ENCODE results near the gene PRLHR.

PRLHR gene

GRCh38 chr10:118586911-118587310 lies 8.5 kb downstream of the PRLHR start:
- DNase-seq, result no peak

GRCh38 chr10:118585794-118586193 lies 9.7 kb downstream of the PRLHR start:
- DNase-seq, result no peak

- DNase-seq, result no peak
Measured at GRCh38 chr10:118585234-118585633, 10.2 kb downstream of the PRLHR start.

- DNase-seq, result no peak
Measured at GRCh38 chr10:118584181-118584954, 11.1 kb downstream of the PRLHR start.

GRCh38 chr10:118583611-118584010 lies 11.8 kb downstream of the PRLHR start:
- DNase-seq, result no peak

GRCh38 chr10:118582511-118582910 lies 12.9 kb downstream of the PRLHR start:
- DNase-seq, result no peak

- no peak for DNase-seq
Measured at GRCh38 chr10:118581340-118581739, 14.1 kb downstream of the PRLHR start.

GRCh38 chr10:118580702-118581101 lies 14.7 kb downstream of the PRLHR start:
- DNase-seq, result no peak

- no peak for DNase-seq
Measured at GRCh38 chr10:118573512-118573911, 21.9 kb downstream of the PRLHR start.

- DNase-seq, result no peak
Measured at GRCh38 chr10:118572256-118573041, 23.0 kb downstream of the PRLHR start.

- no peak for DNase-seq
Measured at GRCh38 chr10:118571123-118571522, 24.3 kb downstream of the PRLHR start.

- DNase-seq, result no peak
Measured at GRCh38 chr10:118570591-118570990, 24.9 kb downstream of the PRLHR start.

GRCh38 chr10:118569882-118570252 lies 25.6 kb downstream of the PRLHR start:
- no peak for DNase-seq

- DNase-seq, result no peak
Measured at GRCh38 chr10:118569241-118569881, 26.1 kb downstream of the PRLHR start.

GRCh38 chr10:118568327-118568848 lies 27.1 kb downstream of the PRLHR start:
- peak; percentile 17 to 23 for DNase-seq

- DNase-seq, result no peak
Measured at GRCh38 chr10:118567701-118568248, 27.7 kb downstream of the PRLHR start.

GRCh38 chr10:118566911-118567310 lies 28.5 kb downstream of the PRLHR start:
- no peak for DNase-seq

GRCh38 chr10:118565301-118566075 lies 30.0 kb downstream of the PRLHR start:
- DNase-seq, result no peak

GRCh38 chr10:118564652-118565051 lies 30.8 kb downstream of the PRLHR start:
- no peak for DNase-seq

GRCh38 chr10:118564114-118564513 lies 31.3 kb downstream of the PRLHR start:
- DNase-seq, result no peak

- DNase-seq, result no peak
Measured at GRCh38 chr10:118563373-118563890, 32.0 kb downstream of the PRLHR start.

- DNase-seq, result no peak
Measured at GRCh38 chr10:118562851-118563250, 32.6 kb downstream of the PRLHR start.

Measured in stimulated activated CD4-positive, alpha-beta T cell treated with anti-CD3 and anti-CD28 coated beads, Interleukin-4, amount 100 ng/mL, for 4 hours (primary cell).